ENCODE measurements around the gene PLAGL2. TPM values are rescaled to one million over a fixed set of nuclear protein-coding genes. Genes with fewer than 3 reads are reported as not detected.
"Not testable (repeated sequence)": the region's sequence is repeated elsewhere in the genome, so short reads cannot be mapped to it uniquely, and the experiment has no call there.

PLAGL2 gene
- total and polyA plus RNA-seq, 4 donors: 1.3 to 7.2 (median 1.6) TPM

DNA sequence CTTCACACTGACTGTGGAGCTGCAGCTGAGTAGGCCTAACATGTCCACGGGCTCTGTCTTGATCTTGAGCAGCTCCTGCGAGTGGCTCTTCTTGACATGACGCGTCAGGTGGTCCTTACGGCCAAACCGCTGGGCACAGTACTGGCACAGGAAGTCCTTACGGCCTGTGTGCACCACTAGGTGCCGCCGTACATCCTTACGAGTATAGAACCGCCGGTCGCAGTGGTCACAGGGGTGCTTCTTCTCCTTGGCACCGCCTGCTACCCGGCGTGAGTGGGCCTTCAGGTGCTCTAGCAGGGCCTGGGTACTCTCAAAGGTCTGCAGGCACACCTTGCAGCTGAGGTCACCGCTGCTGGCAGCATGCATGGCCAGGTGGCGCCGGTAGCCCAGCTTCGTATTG is 10.4 kb downstream of the PLAGL2 start:
- WGBS: 96% methylated on average over 20 of the region's 20 CpGs
- not testable (repeated sequence) for DNase-seq (ENCODE audit: low spot score); H3K9ac ChIP-seq (ENCODE audit: low read depth in 1 of 2, low read length in 2 of 2); H3K27ac ChIP-seq (ENCODE audit: low read depth in 1 of 2, low read length in 2 of 2); H3K9me3 ChIP-seq (ENCODE audit: control insufficient read depth in 4 of 4, low read length in 3 of 4); H3K4me3 ChIP-seq (ENCODE audit: low read depth in 1 of 3, low read length in 3 of 3); H3K27me3 ChIP-seq (ENCODE audit: control insufficient read depth in 4 of 4, insufficient read depth in 4 of 4, low read length in 3 of 4)
- Histone ChIP-seq H3K36me3 (ENCODE audit: control insufficient read depth in 4 of 4, insufficient read depth in 3 of 4, low read depth in 1 of 4, low read length in 3 of 4) (peaks cover 5 to 32% (median 16%) of the 10 kb centered on the region in 4 donors), H3K4me1 (ENCODE audit: control insufficient read depth in 4 of 4, insufficient read depth in 4 of 4, low read length in 3 of 4) (peaks cover 5 to 22% (median 13%) of the 10 kb centered on the region in 4 donors)

- H3K4me3 ChIP-seq (ENCODE audit: low read depth in 1 of 3, low read length in 3 of 3); DNase-seq (ENCODE audit: low spot score); H3K27me3 ChIP-seq (ENCODE audit: control insufficient read depth in 4 of 4, insufficient read depth in 4 of 4, low read length in 3 of 4); H3K9ac ChIP-seq (ENCODE audit: low read depth in 1 of 2, low read length in 2 of 2); H3K9me3 ChIP-seq (ENCODE audit: control insufficient read depth in 4 of 4, low read length in 3 of 4): not testable (repeated sequence)
- H3K27ac ChIP-seq (ENCODE audit: low read depth in 1 of 2, low read length in 2 of 2): peak overlapping the region; percentile 75 to 78
- peaks cover 5 to 28% (median 13%) of the 10 kb centered on the region in 4 donors for H3K36me3 ChIP-seq (ENCODE audit: control insufficient read depth in 4 of 4, insufficient read depth in 3 of 4, low read depth in 1 of 4, low read length in 3 of 4)
- 92% methylated on average over 11 of the region's 11 CpGs for WGBS
- peaks cover 5 to 22% (median 13%) of the 10 kb centered on the region in 4 donors for H3K4me1 ChIP-seq (ENCODE audit: control insufficient read depth in 4 of 4, insufficient read depth in 4 of 4, low read length in 3 of 4)
Observed at GRCh38 chr20:32196613-32197012, 10.9 kb downstream of the PLAGL2 start.

DNA sequence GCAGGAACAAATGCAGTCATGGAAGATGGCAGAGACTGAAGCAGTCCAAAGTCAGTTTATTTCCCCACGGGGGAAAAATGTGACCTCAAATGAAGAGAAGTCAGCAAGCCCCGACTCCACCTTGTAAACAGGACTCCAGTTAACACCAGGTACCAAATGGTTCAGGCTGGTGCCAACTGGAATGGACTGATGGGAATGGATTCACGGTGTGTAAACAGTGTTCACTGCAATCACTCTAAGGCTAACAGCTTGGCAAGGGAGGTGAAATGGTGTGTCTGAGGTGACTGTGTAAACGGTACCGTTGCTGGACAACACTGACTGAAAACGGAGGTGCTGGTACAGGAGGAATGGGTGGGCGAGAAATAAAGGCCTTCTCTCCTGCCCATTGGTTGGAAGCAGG is 12.0 kb downstream of the PLAGL2 start:
- no peaks in the 10 kb centered on the region for H3K27me3 ChIP-seq (ENCODE audit: control insufficient read depth in 4 of 4, insufficient read depth in 4 of 4, low read length in 3 of 4)
- WGBS: 33% methylated on average over 7 of the region's 7 CpGs
- peak overlapping the region; percentile 75 to 78 for H3K27ac ChIP-seq (ENCODE audit: low read depth in 1 of 2, low read length in 2 of 2)
- no peaks in the 10 kb centered on the region for H3K9me3 ChIP-seq (ENCODE audit: control insufficient read depth in 4 of 4, low read length in 3 of 4)
- peaks cover 3 to 20% (median 8%) of the 10 kb centered on the region in 4 donors for H3K36me3 ChIP-seq (ENCODE audit: control insufficient read depth in 4 of 4, insufficient read depth in 3 of 4, low read depth in 1 of 4, low read length in 3 of 4)
- peak; percentile 92 to 97 for TF ChIP-seq HNF4A (conservative IDR thresholded peaks at IDR 0.05)
- TF ChIP-seq EGR1 (IDR thresholded peaks at IDR 0.05; ENCODE audit: low read depth in 2 of 2): peak; percentile 44 to 89
- TF ChIP-seq ZBTB33 (IDR thresholded peaks at IDR 0.05): peak; percentile 89
- peak; percentile 100 for TF ChIP-seq FOXA1 (IDR thresholded peaks at IDR 0.05)
- TF ChIP-seq ATF3 (IDR thresholded peaks at IDR 0.05): peak; percentile 72
- peak; percentile 93 for TF ChIP-seq MAX (IDR thresholded peaks at IDR 0.05)
- TF ChIP-seq, protein P1, sequence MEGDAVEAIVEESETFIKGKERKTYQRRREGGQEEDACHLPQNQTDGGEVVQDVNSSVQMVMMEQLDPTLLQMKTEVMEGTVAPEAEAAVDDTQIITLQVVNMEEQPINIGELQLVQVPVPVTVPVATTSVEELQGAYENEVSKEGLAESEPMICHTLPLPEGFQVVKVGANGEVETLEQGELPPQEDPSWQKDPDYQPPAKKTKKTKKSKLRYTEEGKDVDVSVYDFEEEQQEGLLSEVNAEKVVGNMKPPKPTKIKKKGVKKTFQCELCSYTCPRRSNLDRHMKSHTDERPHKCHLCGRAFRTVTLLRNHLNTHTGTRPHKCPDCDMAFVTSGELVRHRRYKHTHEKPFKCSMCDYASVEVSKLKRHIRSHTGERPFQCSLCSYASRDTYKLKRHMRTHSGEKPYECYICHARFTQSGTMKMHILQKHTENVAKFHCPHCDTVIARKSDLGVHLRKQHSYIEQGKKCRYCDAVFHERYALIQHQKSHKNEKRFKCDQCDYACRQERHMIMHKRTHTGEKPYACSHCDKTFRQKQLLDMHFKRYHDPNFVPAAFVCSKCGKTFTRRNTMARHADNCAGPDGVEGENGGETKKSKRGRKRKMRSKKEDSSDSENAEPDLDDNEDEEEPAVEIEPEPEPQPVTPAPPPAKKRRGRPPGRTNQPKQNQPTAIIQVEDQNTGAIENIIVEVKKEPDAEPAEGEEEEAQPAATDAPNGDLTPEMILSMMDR (IDR thresholded peaks at IDR 0.05; ENCODE audit: low read depth, low read length, missing input control): no peak
- TF ChIP-seq SP1 (IDR thresholded peaks at IDR 0.05): peak; percentile 91
- TF ChIP-seq RAD21 (IDR thresholded peaks at IDR 0.05): peak; percentile 65 to 72
- peak; percentile 72 for TF ChIP-seq NR2F2 (IDR thresholded peaks at IDR 0.05)
- peak; percentile 91 for TF ChIP-seq YY1 (IDR thresholded peaks at IDR 0.05)
- no peak for TF ChIP-seq TAF1 (conservative IDR thresholded peaks at IDR 0.05)
- peak; percentile 100 for TF ChIP-seq FOXA2 (IDR thresholded peaks at IDR 0.05)
- TF ChIP-seq GABPA (IDR thresholded peaks at IDR 0.05 in 1 of 2, conservative IDR thresholded peaks at IDR 0.05 in 1 of 2): peak in 1 of 2 donors; percentile 58
- TF ChIP-seq HNF4G (IDR thresholded peaks at IDR 0.05): peak; percentile 80
- TF ChIP-seq, protein P2, sequence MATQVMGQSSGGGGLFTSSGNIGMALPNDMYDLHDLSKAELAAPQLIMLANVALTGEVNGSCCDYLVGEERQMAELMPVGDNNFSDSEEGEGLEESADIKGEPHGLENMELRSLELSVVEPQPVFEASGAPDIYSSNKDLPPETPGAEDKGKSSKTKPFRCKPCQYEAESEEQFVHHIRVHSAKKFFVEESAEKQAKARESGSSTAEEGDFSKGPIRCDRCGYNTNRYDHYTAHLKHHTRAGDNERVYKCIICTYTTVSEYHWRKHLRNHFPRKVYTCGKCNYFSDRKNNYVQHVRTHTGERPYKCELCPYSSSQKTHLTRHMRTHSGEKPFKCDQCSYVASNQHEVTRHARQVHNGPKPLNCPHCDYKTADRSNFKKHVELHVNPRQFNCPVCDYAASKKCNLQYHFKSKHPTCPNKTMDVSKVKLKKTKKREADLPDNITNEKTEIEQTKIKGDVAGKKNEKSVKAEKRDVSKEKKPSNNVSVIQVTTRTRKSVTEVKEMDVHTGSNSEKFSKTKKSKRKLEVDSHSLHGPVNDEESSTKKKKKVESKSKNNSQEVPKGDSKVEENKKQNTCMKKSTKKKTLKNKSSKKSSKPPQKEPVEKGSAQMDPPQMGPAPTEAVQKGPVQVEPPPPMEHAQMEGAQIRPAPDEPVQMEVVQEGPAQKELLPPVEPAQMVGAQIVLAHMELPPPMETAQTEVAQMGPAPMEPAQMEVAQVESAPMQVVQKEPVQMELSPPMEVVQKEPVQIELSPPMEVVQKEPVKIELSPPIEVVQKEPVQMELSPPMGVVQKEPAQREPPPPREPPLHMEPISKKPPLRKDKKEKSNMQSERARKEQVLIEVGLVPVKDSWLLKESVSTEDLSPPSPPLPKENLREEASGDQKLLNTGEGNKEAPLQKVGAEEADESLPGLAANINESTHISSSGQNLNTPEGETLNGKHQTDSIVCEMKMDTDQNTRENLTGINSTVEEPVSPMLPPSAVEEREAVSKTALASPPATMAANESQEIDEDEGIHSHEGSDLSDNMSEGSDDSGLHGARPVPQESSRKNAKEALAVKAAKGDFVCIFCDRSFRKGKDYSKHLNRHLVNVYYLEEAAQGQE (IDR thresholded peaks at IDR 0.05): peak; percentile 87
- TF ChIP-seq RXRA (IDR thresholded peaks at IDR 0.05): peak; percentile 91 to 99
- TF ChIP-seq JUND (IDR thresholded peaks at IDR 0.05): peak in 1 of 2 donors; percentile 90
- no peak for DNase-seq (ENCODE audit: low spot score)
- H3K9ac ChIP-seq (ENCODE audit: low read depth in 1 of 2, low read length in 2 of 2): no peak overlapping the region
- no peak overlapping the region for H3K4me3 ChIP-seq (ENCODE audit: low read depth in 1 of 3, low read length in 3 of 3)
- H3K4me1 ChIP-seq (ENCODE audit: control insufficient read depth in 4 of 4, insufficient read depth in 4 of 4, low read length in 3 of 4): peaks cover 5 to 31% (median 15%) of the 10 kb centered on the region in 4 donors
